ENCODE results near the gene CORIN. TPM values are rescaled to one million over a fixed set of nuclear protein-coding genes. Genes with fewer than 3 reads are reported as not detected.
"Not testable (repeated sequence)": the region's sequence is repeated elsewhere in the genome, so short reads cannot be mapped to it uniquely, and the experiment has no call there.

CORIN gene
- total and polyA plus RNA-seq, 2 donors, result 0.24 to 0.78 TPM

GRCh38 chr4:47553329-47554125 is 284.3 kb downstream of the CORIN start:
- no peak for DNase-seq (ENCODE audit: low read depth in 6 of 9, low spot score in 9 of 9)
- Histone ChIP-seq H3K4me3 (ENCODE audit: low read length in 2 of 2) (no peak overlapping the region), H3K27ac (ENCODE audit: low read depth in 1 of 2, low read length in 1 of 2) (no peak overlapping the region), H3K27me3 (ENCODE audit: control insufficient read depth in 2 of 2, insufficient read depth in 1 of 2, low read length in 1 of 2) (no peaks in the 10 kb centered on the region), H3K4me1 (ENCODE audit: control insufficient read depth in 2 of 2, insufficient read depth in 2 of 2, low read length in 2 of 2) (no peaks in the 10 kb centered on the region), H3K9me3 (ENCODE audit: control insufficient read depth in 2 of 2, insufficient read depth in 1 of 2, low read length in 1 of 2) (no peaks in the 10 kb centered on the region), H3K36me3 (ENCODE audit: control insufficient read depth in 2 of 2, insufficient read depth in 2 of 2, low read length in 1 of 2) (peaks cover 0 to 3% of the 10 kb centered on the region in 2 donors)
- 96% methylated on average over 2 of the region's 2 CpGs for WGBS

DNA sequence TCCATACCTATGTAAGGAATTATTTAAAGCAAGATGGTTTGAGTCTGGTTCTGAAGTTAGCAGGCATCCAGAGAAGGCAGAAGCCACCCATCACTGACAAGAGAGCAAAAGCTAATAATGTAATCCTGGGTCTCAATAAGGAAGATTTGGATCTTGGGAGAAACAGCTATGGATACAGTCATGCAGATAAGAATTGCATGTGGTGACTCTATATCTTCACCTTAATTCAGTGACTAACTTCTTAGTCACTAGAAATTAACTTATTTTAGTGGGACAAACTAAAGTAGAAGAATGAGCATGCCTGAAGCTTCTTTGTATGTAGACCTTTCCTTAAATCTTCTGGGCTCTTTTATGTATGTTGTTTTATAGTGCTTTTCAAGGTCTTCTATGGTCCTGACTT is 286.2 kb downstream of the CORIN start:
- DNase-seq (ENCODE audit: low read depth in 6 of 9, low spot score in 9 of 9), result no peak
- Histone ChIP-seq H3K4me1 (ENCODE audit: control insufficient read depth in 2 of 2, insufficient read depth in 2 of 2, low read length in 2 of 2) (no peaks in the 10 kb centered on the region), H3K4me3 (ENCODE audit: low read length in 2 of 2) (no peak overlapping the region), H3K27ac (ENCODE audit: low read depth in 1 of 2, low read length in 1 of 2) (no peak overlapping the region), H3K36me3 (ENCODE audit: control insufficient read depth in 2 of 2, insufficient read depth in 2 of 2, low read length in 1 of 2) (no peaks in the 10 kb centered on the region), H3K9me3 (ENCODE audit: control insufficient read depth in 2 of 2, insufficient read depth in 1 of 2, low read length in 1 of 2) (no peaks in the 10 kb centered on the region), H3K27me3 (ENCODE audit: control insufficient read depth in 2 of 2, insufficient read depth in 1 of 2, low read length in 1 of 2) (no peaks in the 10 kb centered on the region)

DNA sequence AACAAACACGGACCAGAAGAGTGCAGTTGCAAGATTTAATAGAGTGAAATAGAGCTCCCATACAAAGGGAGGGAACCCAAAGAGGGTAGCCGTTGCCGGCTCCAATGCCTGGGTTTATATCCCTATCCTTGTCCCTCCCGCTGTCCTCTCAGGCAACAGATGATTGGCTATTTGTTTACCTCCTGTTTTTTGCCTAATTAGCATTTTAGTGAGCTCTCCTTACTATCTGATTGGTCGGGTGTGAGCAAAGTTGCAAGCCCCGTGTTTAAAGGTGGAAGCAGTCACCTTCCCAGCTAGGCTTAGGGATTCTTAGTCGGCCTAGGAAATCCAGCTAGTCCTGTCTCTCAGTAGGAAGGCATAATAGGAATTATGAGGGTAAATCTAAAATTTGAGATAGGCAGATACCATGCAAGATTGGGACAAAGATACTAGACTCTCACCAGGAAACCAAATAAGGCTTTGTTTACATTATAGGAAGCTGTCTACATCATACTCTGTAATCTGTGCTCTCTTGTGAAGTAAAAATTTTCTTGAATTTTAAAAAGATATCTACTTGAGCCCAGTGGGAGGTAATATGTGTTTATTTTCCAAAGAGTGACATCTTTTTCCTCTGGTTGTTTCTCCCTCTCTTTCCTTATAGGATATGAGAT is 286.8 kb downstream of the CORIN start:
- Histone ChIP-seq H3K27me3 (ENCODE audit: control insufficient read depth in 2 of 2, insufficient read depth in 1 of 2, low read length in 1 of 2) (no peaks in the 10 kb centered on the region), H3K9me3 (ENCODE audit: control insufficient read depth in 2 of 2, insufficient read depth in 1 of 2, low read length in 1 of 2) (no peaks in the 10 kb centered on the region), H3K4me1 (ENCODE audit: control insufficient read depth in 2 of 2, insufficient read depth in 2 of 2, low read length in 2 of 2) (no peaks in the 10 kb centered on the region), H3K27ac (ENCODE audit: low read depth in 1 of 2, low read length in 1 of 2) (no peak overlapping the region), H3K36me3 (ENCODE audit: control insufficient read depth in 2 of 2, insufficient read depth in 2 of 2, low read length in 1 of 2) (no peaks in the 10 kb centered on the region), H3K4me3 (ENCODE audit: low read length in 2 of 2) (no peak overlapping the region)
- no peak for DNase-seq (ENCODE audit: low read depth in 6 of 9, low spot score in 9 of 9)
- WGBS, result 99% methylated on average over 7 of the region's 7 CpGs

DNA sequence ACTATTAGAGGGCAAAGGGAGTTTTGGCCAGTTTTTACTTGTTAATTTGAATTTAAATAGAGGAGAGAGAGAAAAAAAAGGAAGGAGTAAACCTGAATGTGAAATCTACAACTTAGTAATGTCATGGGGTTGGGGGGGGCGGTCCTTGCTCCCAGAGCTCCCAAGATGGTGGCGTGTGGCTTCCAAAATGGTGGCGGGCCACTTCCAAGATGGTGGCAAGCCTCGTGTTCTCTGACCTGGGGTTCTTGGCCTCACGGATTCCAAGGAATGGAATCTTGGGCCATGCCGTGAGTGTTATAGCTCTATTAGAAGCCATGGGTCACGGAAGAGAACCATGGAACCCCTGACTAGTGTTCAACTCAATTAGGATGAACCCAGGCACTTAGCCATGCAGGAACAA is 287.5 kb downstream of the CORIN start:
- not testable (repeated sequence) for H3K4me1 ChIP-seq (ENCODE audit: control insufficient read depth in 2 of 2, insufficient read depth in 2 of 2, low read length in 2 of 2); H3K27me3 ChIP-seq (ENCODE audit: control insufficient read depth in 2 of 2, insufficient read depth in 1 of 2, low read length in 1 of 2); H3K27ac ChIP-seq (ENCODE audit: low read depth in 1 of 2, low read length in 1 of 2); H3K9me3 ChIP-seq (ENCODE audit: control insufficient read depth in 2 of 2, insufficient read depth in 1 of 2, low read length in 1 of 2); DNase-seq (ENCODE audit: low read depth in 6 of 9, low spot score in 9 of 9); H3K4me3 ChIP-seq (ENCODE audit: low read length in 2 of 2); H3K36me3 ChIP-seq (ENCODE audit: control insufficient read depth in 2 of 2, insufficient read depth in 2 of 2, low read length in 1 of 2)
- WGBS, result 92% methylated on average over 7 of the region's 7 CpGs

Other genes starting within 250 kb of the CORIN start
- gene NFXL1, start 76.5 kb upstream of the CORIN start, total RNA-seq, result 5.9 TPM
- 8.7 TPM for gene NFXL1, start 76.5 kb upstream of the CORIN start, polyA plus RNA-seq
- gene CNGA1, start 178.6 kb upstream of the CORIN start, total RNA-seq, result 0.14 TPM
- gene CNGA1, start 178.6 kb upstream of the CORIN start, polyA plus RNA-seq, result 1.1 TPM
- gene NIPAL1, start 178.7 kb upstream of the CORIN start, total RNA-seq, result 0.47 TPM
- gene NIPAL1, start 178.7 kb upstream of the CORIN start, polyA plus RNA-seq, result 0.73 TPM

Data from thymus (tissue), 11 donors.